Trophoblast cell (in vitro differentiated cells and primary cell): ENCODE data around the gene KIAA0930.
A peak's percentile ranks its signal among the peaks of the same experiment; 100 is the strongest.
"Not testable (repeated sequence)": the region's sequence is repeated elsewhere in the genome, so short reads cannot be mapped to it uniquely, and the experiment has no call there.

ENCODE experiments used
- DNase-seq, 2 donors: peaks; one replicate each; pipeline ENCODE4 v3.0.0-alpha.2; 2016
- H2AFZ ChIP-seq: 2 replicates; pipeline ENCODE4 v1.6.1; 2013; ENCODE audit warnings: low read length, moderate library complexity, mild to moderate bottlenecking; ENCODE audit not compliant: insufficient read depth, poor library complexity
- H2AK5ac ChIP-seq: 2 replicates; pipeline ENCODE4 v1.6.1; 2013; ENCODE audit warnings: mild to moderate bottlenecking, low read length
- H2BK120ac ChIP-seq: 2 replicates; pipeline ENCODE4 v1.6.1; 2013; ENCODE audit warnings: low read length, mild to moderate bottlenecking, moderate library complexity; ENCODE audit not compliant: insufficient read depth, poor library complexity
- H2BK12ac ChIP-seq: 2 replicates; pipeline ENCODE4 v1.6.1; 2013; ENCODE audit warnings: mild to moderate bottlenecking, low read length, moderate library complexity
- H2BK5ac ChIP-seq: 2 replicates; pipeline ENCODE4 v1.6.1; 2013; ENCODE audit warnings: low read length, low read depth, moderate library complexity, mild to moderate bottlenecking; ENCODE audit not compliant: poor library complexity
- H3K14ac ChIP-seq: 2 replicates; pipeline ENCODE4 v1.6.1; 2013; ENCODE audit warnings: mild to moderate bottlenecking, low read length
- H3K18ac ChIP-seq: 2 replicates; pipeline ENCODE4 v1.6.1; 2013; ENCODE audit warnings: mild to moderate bottlenecking, low read length
- H3K23ac ChIP-seq: 2 replicates; pipeline ENCODE4 v1.6.1; 2013; ENCODE audit warnings: low read length
- H3K27ac ChIP-seq: 2 replicates; pipeline ENCODE4 v1.5.1; 2013; ENCODE audit warnings: low read depth, mild to moderate bottlenecking, inconsistent platforms, low read length, moderate library complexity
- H3K27me3 ChIP-seq: 2 replicates; pipeline ENCODE4 v1.6.1; 2013; ENCODE audit warnings: inconsistent platforms, mild to moderate bottlenecking, low read length, moderate library complexity; ENCODE audit not compliant: insufficient read depth
- H3K36me3 ChIP-seq, 2 experiments: 1 replicate in 1 of 2; 2 replicates in 1 of 2; pipeline ENCODE4 v1.6.1; 2013; ENCODE audit warnings: low read length in 2 of 2, mild to moderate bottlenecking in 2 of 2, moderate library complexity in 1 of 2; ENCODE audit not compliant: insufficient read depth in 2 of 2, control insufficient read depth in 1 of 2
- H3K4ac ChIP-seq: 2 replicates; pipeline ENCODE4 v1.6.1; 2013; ENCODE audit warnings: low read depth, mild to moderate bottlenecking, low read length, moderate library complexity
- H3K4me1 ChIP-seq, 2 experiments: 1 replicate in 1 of 2; 2 replicates in 1 of 2; pipeline ENCODE4 v1.6.1; 2013; ENCODE audit warnings: low read length in 2 of 2, mild to moderate bottlenecking in 2 of 2, moderate library complexity in 1 of 2; ENCODE audit not compliant: insufficient read depth in 2 of 2, control insufficient read depth in 1 of 2
- H3K4me2 ChIP-seq: 2 replicates; pipeline ENCODE4 v1.6.1; 2013; ENCODE audit warnings: inconsistent platforms, mild to moderate bottlenecking, low read length, moderate library complexity
- H3K4me3 ChIP-seq: 2 replicates; pipeline ENCODE4 v1.5.1; 2013; ENCODE audit warnings: mild to moderate bottlenecking, low read depth, low read length, inconsistent platforms
- H3K79me1 ChIP-seq: one replicate; pipeline ENCODE4 v1.6.1; 2013; ENCODE audit warnings: low read length
- H3K79me2 ChIP-seq: 2 replicates; pipeline ENCODE4 v1.6.1; 2013; ENCODE audit warnings: low read length, mild to moderate bottlenecking; ENCODE audit not compliant: control insufficient read depth, insufficient read depth, poor library complexity
- H3K9ac ChIP-seq: 2 replicates; pipeline ENCODE4 v1.6.1; 2013; ENCODE audit warnings: mild to moderate bottlenecking, low read length
- H3K9me3 ChIP-seq: 2 replicates; pipeline ENCODE4 v1.6.1; 2013; ENCODE audit warnings: low read depth, mild to moderate bottlenecking, control low read depth, inconsistent platforms, low read length; ENCODE audit not compliant: insufficient read depth
- H4K12ac ChIP-seq: 2 replicates; pipeline ENCODE4 v1.6.1; 2013; ENCODE audit warnings: low read depth, mild to moderate bottlenecking, low read length, moderate library complexity
- H4K8ac ChIP-seq: 2 replicates; pipeline ENCODE4 v1.6.1; 2013; ENCODE audit warnings: low read depth, mild to moderate bottlenecking, low read length, moderate library complexity
- H4K91ac ChIP-seq: one replicate; pipeline ENCODE4 v1.6.1; 2013; ENCODE audit warnings: low read depth, mild to moderate bottlenecking, low read length, moderate library complexity
- WGBS: extraction: QIAGEN DNeasy Blood & Tissue Kit; methylation state at CpG from one replicate; pipeline ENCODE4 v1.1.7; 2013; ENCODE audit warnings: missing lambda C conversion rate; ENCODE audit not compliant: insufficient read length, insufficient coverage; ENCODE audit errors: extremely low coverage; 5-methylcytosine and 5-hydroxymethylcytosine counted together

KIAA0930 gene

GRCh38 chr22:45281010-45281409 lies 40.3 kb upstream of the KIAA0930 start:
- DNase-seq, result no peak
- Histone ChIP-seq H4K12ac (no peak overlapping the region), H3K27ac (no peak overlapping the region), H3K79me2 (no peaks in the 10 kb centered on the region), H3K4me3 (no peak overlapping the region), H3K27me3 (no peaks in the 10 kb centered on the region), H2BK12ac (no peak overlapping the region), H4K91ac (no peak overlapping the region), H2BK120ac (no peak overlapping the region), H3K9ac (no peak overlapping the region), H3K23ac (no peak overlapping the region), H3K4me1 (peaks cover 8 to 14% of the 10 kb centered on the region in 2 experiments), H3K14ac (no peak overlapping the region), H3K9me3 (peaks cover 2% of the 10 kb centered on the region), H3K4ac (no peak overlapping the region), H3K36me3 (no peaks in the 10 kb centered on the region), H4K8ac (no peak overlapping the region), H3K4me2 (no peak overlapping the region), H3K79me1 (no peaks in the 10 kb centered on the region), H2BK5ac (no peak overlapping the region), H2AFZ (no peak overlapping the region), H2AK5ac (no peak overlapping the region), H3K18ac (no peak overlapping the region)
- 100% methylated on average over 1 of the region's 3 CpGs for WGBS

GRCh38 chr22:45280587-45280980 lies 39.9 kb upstream of the KIAA0930 start:
- H4K8ac ChIP-seq, result no peak overlapping the region
- H3K27ac ChIP-seq, result no peak overlapping the region
- no peak overlapping the region for H3K4me3 ChIP-seq
- H4K12ac ChIP-seq, result no peak overlapping the region
- H2BK12ac ChIP-seq, result no peak overlapping the region
- peaks cover 8 to 14% of the 10 kb centered on the region in 2 experiments for H3K4me1 ChIP-seq
- H3K18ac ChIP-seq, result no peak overlapping the region
- H4K91ac ChIP-seq, result no peak overlapping the region
- H2BK5ac ChIP-seq, result no peak overlapping the region
- DNase-seq, result no peak
- H3K14ac ChIP-seq, result no peak overlapping the region
- H3K79me2 ChIP-seq, result no peaks in the 10 kb centered on the region
- no peak overlapping the region for H2AK5ac ChIP-seq
- no peaks in the 10 kb centered on the region for H3K27me3 ChIP-seq
- H3K4me2 ChIP-seq, result no peak overlapping the region
- no peak overlapping the region for H3K23ac ChIP-seq
- WGBS, result no CpG with 5 or more reads among the region's 3 CpGs
- no peak overlapping the region for H3K9ac ChIP-seq
- H2BK120ac ChIP-seq, result no peak overlapping the region
- H3K36me3 ChIP-seq, result no peaks in the 10 kb centered on the region
- H3K4ac ChIP-seq, result no peak overlapping the region
- no peaks in the 10 kb centered on the region for H3K79me1 ChIP-seq
- no peak overlapping the region for H2AFZ ChIP-seq
- H3K9me3 ChIP-seq, result no peaks in the 10 kb centered on the region

- Histone ChIP-seq H3K4me2 (no peak overlapping the region), H2BK120ac (no peak overlapping the region), H2BK12ac (peak overlapping the region; percentile 4), H3K4me1 (peaks cover 4 to 8% of the 10 kb centered on the region in 2 experiments), H3K18ac (no peak overlapping the region), H3K79me2 (no peaks in the 10 kb centered on the region), H3K27me3 (no peaks in the 10 kb centered on the region), H3K4ac (no peak overlapping the region), H3K9me3 (no peaks in the 10 kb centered on the region), H3K27ac (no peak overlapping the region), H2AFZ (no peak overlapping the region), H2BK5ac (no peak overlapping the region), H4K12ac (no peak overlapping the region), H4K8ac (no peak overlapping the region), H2AK5ac (no peak overlapping the region), H3K14ac (no peak overlapping the region), H3K79me1 (no peaks in the 10 kb centered on the region), H3K23ac (no peak overlapping the region), H3K9ac (no peak overlapping the region), H3K4me3 (no peak overlapping the region), H3K36me3 (no peaks in the 10 kb centered on the region), H4K91ac (no peak overlapping the region)
- WGBS, result no CpG with 5 or more reads among the region's 9 CpGs
- DNase-seq, result no peak
These were observed 37.4 kb upstream of the KIAA0930 start for GRCh38 chr22:45278125-45278524.

- H3K27ac ChIP-seq, H3K18ac ChIP-seq, H4K91ac ChIP-seq, H3K9me3 ChIP-seq, H2BK120ac ChIP-seq, H3K4ac ChIP-seq, H4K8ac ChIP-seq, H2AK5ac ChIP-seq, H3K79me2 ChIP-seq, H3K23ac ChIP-seq, H3K4me1 ChIP-seq, H3K14ac ChIP-seq, H3K9ac ChIP-seq, H2BK12ac ChIP-seq, H3K36me3 ChIP-seq, DNase-seq, H4K12ac ChIP-seq, H3K4me3 ChIP-seq, H3K27me3 ChIP-seq, H2BK5ac ChIP-seq, H2AFZ ChIP-seq, H3K4me2 ChIP-seq, H3K79me1 ChIP-seq: not testable (repeated sequence)
- no CpG with 5 or more reads among the region's 7 CpGs for WGBS
These were observed 37.0 kb upstream of the KIAA0930 start for GRCh38 chr22:45277720-45278119.
